Measurements from ENCODE around the gene ZNF485.

The ZNF485 gene

GRCh38 chr10:43667317-43667731 lies 61.1 kb downstream of the ZNF485 start:
- peak overlapping the region; percentile 1; the same call in 1 of the 2 replicates for H3K4me3 ChIP-seq (ENCODE audit: low read depth, low read length)
- TF ChIP-seq CTCF (IDR thresholded peaks at IDR 0.05; ENCODE audit: low read depth, low read length) = peak; percentile 26; the same call in 1 of the 2 replicates

Measured in WI38 (cell line).